Measurements from ENCODE around the gene NUPR1. TPM values are rescaled to one million over a fixed set of nuclear protein-coding genes. Genes with fewer than 3 reads are reported as not detected.

Gene NUPR1
- total and polyA plus RNA-seq, 2 of the 13 experiments (the other 11 are each of a cell fraction or from before 2014, with no cell fraction given) = 18.0 to 25.6 TPM

DNA sequence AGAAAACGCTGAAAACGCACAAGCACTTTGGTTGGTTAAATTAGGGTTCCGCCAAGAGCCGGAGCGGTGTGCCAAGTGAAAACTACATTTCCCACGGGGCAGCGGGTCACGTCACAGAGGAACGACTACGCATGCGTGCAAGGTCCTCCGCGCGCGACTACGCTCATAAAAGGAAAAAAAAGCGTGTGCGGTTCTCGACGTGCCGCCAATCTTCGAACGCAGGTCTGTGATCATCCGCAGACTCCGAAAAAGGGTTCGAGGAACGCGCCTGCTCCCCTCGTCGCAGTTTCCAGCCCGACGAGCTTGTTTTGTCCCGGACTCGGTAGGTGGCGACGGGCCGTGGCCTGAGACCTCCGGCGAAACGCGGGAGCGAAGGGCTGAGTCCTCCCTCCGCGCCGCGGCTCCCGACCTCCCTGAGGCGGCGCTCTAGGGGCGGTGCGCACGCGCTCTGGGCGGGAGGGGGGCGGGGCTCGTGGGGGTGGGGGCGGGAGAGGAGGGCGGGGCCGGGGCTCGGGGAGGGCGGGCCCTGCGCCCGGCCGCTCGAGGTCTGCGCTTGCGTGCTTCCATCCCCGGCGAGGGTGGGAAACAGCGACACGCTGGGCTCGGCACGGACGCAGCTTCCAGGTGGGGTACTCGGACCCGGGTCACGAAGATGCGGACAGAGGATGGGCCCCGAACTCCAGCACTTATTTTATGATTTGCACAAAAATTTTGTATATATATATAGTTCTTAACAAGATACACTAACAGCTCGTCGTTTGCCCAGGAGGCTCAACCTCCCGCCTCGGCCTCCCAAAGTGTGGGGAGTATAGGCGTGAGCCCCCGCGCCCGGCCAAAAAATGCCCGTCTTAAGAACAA is 15.2 kb upstream of the NUPR1 start, which contains the start of gene SGF29 (continued):
- TF ChIP-seq AGO2 (optimal IDR thresholded peaks at IDR 0.05; ENCODE audit: low read depth, low read length) (peak; percentile 90), HIVEP1 (CRISPR knock-in tag; IDR thresholded peaks at IDR 0.05) (peak; percentile 68; the same call in 1 of the 2 replicates), ZNF772 (CRISPR knock-in tag; IDR thresholded peaks at IDR 0.05) (peak; percentile 97), AFF4 (CRISPR knock-in tag; IDR thresholded peaks at IDR 0.05) (no peak), ONECUT2 (CRISPR knock-in tag; IDR thresholded peaks at IDR 0.05) (0 out of 2 replicates have a peak, but pooled peaks have one; percentile 38), ZNF574 (CRISPR knock-in tag; IDR thresholded peaks at IDR 0.05) (peak; percentile 98), ZNF121 (CRISPR knock-in tag; IDR thresholded peaks at IDR 0.05) (no peak), ZNF468 (CRISPR knock-in tag; IDR thresholded peaks at IDR 0.05) (peak; percentile 95; the same call in 1 of the 2 replicates), ZNF746 (CRISPR knock-in tag; IDR thresholded peaks at IDR 0.05) (peak; percentile 93), CCAR2 (optimal IDR thresholded peaks at IDR 0.05; ENCODE audit: low read depth, low read length) (no peak), ZNF788 (CRISPR knock-in tag; IDR thresholded peaks at IDR 0.05; ENCODE audit: borderline replicate concordance) (peak; percentile 98; the same call in 1 of the 2 replicates), ATF7-NPFF (CRISPR knock-in tag; IDR thresholded peaks at IDR 0.05; ENCODE audit: low read depth) (peak; percentile 97), ZFP41 (CRISPR knock-in tag; IDR thresholded peaks at IDR 0.05; ENCODE audit: borderline replicate concordance) (no peak), SMARCC2 (IDR thresholded peaks at IDR 0.05) (no peak), ZNF354B (CRISPR knock-in tag; IDR thresholded peaks at IDR 0.05) (no peak)
- TF ChIP-seq, protein P1, sequence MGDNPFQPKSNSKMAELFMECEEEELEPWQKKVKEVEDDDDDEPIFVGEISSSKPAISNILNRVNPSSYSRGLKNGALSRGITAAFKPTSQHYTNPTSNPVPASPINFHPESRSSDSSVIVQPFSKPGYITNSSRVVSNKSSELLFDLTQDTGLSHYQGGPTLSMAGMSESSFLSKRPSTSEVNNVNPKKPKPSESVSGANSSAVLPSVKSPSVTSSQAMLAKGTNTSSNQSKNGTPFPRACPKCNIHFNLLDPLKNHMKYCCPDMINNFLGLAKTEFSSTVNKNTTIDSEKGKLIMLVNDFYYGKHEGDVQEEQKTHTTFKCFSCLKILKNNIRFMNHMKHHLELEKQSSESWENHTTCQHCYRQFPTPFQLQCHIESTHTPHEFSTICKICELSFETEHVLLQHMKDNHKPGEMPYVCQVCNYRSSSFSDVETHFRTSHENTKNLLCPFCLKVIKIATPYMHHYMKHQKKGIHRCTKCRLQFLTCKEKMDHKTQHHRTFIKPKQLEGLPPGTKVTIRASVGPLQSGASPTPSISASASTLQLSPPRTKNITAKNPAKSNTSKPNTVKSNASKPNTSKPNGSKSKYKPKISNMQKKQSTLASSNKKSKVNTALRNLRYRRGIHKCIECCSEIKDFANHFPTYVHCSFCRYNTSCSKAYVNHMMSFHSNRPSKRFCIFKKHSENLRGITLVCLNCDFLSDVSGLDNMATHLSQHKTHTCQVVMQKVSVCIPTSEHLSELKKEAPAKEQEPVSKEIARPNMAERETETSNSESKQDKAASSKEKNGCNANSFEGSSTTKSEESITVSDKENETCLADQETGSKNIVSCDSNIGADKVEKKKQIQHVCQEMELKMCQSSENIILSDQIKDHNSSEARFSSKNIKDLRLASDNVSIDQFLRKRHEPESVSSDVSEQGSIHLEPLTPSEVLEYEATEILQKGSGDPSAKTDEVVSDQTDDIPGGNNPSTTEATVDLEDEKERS (CRISPR knock-in tag; IDR thresholded peaks at IDR 0.05) = peak; percentile 76; the same call in 1 of the 2 replicates
- TF ChIP-seq, protein P2, sequence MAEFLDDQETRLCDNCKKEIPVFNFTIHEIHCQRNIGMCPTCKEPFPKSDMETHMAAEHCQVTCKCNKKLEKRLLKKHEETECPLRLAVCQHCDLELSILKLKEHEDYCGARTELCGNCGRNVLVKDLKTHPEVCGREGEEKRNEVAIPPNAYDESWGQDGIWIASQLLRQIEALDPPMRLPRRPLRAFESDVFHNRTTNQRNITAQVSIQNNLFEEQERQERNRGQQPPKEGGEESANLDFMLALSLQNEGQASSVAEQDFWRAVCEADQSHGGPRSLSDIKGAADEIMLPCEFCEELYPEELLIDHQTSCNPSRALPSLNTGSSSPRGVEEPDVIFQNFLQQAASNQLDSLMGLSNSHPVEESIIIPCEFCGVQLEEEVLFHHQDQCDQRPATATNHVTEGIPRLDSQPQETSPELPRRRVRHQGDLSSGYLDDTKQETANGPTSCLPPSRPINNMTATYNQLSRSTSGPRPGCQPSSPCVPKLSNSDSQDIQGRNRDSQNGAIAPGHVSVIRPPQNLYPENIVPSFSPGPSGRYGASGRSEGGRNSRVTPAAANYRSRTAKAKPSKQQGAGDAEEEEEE (CRISPR knock-in tag; IDR thresholded peaks at IDR 0.05; ENCODE audit: borderline replicate concordance) = 0 out of 2 replicates have a peak, but pooled peaks have one; percentile 84
